ENCODE data around the gene RPL22L1. TPM values are rescaled to one million over a fixed set of nuclear protein-coding genes. Genes with fewer than 3 reads are reported as not detected.
"Not testable (repeated sequence)": the region's sequence is repeated elsewhere in the genome, so short reads cannot be mapped to it uniquely, and the experiment has no call there.

RPL22L1 gene
- total RNA-seq, 4 donors from 2014 or later: 80.5 to 129 (median 86.5) TPM

GRCh38 chr3:170889132-170889531 lies 19.1 kb upstream of the RPL22L1 start:
- TF ChIP-seq POLR2A (IDR thresholded peaks at IDR 0.05) (no peak), CTCF (IDR thresholded peaks at IDR 0.05) (no peak)
- H3K4me3 ChIP-seq (ENCODE audit: low read depth, poor library complexity, severe bottlenecking): no peak overlapping the region
- intact Hi-C loops (cut with DNase I; ENCODE audit: low total_unique reads): no loop called here
- no peak for DNase-seq (ENCODE audit: low spot score in 2 of 2)

- WGBS, 2 donors: 82 to 93% methylated on average over 20 to 22 of the region's 24 CpGs
- DNase-seq (ENCODE audit: low spot score in 2 of 2); intact Hi-C loops (cut with DNase I; ENCODE audit: low total_unique reads); H3K4me3 ChIP-seq (ENCODE audit: low read depth, poor library complexity, severe bottlenecking): not testable (repeated sequence)
Measured at GRCh38 chr3:170884109-170884930, 14.3 kb upstream of the RPL22L1 start.

DNA sequence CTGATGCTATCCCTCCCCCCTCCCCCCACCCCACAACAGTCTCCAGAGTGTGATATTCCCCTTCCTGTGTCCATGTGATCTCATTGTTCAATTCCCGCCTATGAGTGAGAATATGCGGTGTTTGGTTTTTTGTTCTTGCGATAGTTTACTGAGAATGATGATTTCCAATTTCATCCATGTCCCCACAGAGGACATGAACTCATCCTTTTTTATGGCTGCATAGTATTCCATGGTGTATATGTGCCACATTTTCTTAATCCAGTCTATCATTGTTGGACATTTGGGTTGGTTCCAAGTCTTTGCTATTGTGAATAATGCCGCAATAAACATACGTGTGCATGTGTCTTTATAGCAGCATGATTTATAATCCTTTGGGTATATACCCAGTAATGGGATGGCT lies 8.7 kb upstream of the RPL22L1 start:
- DNase-seq (ENCODE audit: low spot score in 2 of 2); intact Hi-C loops (cut with DNase I; ENCODE audit: low total_unique reads); H3K4me3 ChIP-seq (ENCODE audit: low read depth, poor library complexity, severe bottlenecking): not testable (repeated sequence)
- WGBS, 2 donors: 88% methylated on average over 3 of the region's 5 CpGs; no CpG with 5 or more reads in 1 of the 2 donors

DNA sequence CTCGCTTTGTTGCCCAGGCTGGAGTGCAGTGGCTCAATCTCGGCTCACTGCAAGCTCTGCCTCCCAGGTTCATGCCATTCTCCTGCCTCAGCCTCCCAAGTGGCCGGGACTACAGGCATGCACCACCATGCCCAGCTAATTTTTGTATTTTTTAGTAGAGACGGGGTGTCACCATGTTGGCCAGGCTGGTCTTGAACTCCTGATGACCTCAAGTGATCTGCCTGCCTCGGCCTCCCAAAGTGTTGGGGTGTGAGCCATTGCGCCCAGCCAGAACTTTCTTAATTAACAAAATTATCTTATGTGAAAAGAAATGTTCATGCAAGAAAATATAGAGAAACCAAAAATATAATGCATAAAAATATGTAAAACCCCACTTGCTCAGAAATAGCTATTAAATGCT lies 7.3 kb upstream of the RPL22L1 start:
- 92 to 93% methylated on average over 6 of the region's 6 CpGs for WGBS, 2 donors
- H3K4me3 ChIP-seq (ENCODE audit: low read depth, poor library complexity, severe bottlenecking); DNase-seq (ENCODE audit: low spot score in 2 of 2); intact Hi-C loops (cut with DNase I; ENCODE audit: low total_unique reads): not testable (repeated sequence)

DNA sequence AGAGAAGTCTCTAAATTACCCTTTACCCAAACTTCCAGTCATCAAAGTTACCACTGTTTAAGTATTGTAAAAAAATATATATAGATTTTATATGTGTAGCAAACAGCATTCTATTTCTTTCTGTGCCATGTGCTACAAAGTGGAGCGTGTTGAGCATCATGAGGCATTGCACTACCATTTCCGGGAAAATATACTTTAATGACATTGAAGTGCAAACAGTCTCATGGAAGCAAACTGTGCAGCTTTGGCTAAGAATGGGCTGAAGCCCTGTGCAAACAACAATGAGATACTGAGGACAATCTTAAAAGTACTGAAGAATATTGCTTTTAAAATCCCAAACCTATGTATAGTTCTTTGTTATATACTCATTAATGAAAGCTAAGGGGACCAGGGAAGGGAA lies 6.5 kb upstream of the RPL22L1 start:
- no peak for TF ChIP-seq POLR2A (IDR thresholded peaks at IDR 0.05)
- TF ChIP-seq CTCF (IDR thresholded peaks at IDR 0.05): no peak
- intact Hi-C loops (cut with DNase I; ENCODE audit: low total_unique reads): no loop called here
- H3K4me3 ChIP-seq (ENCODE audit: low read depth, poor library complexity, severe bottlenecking): no peak overlapping the region
- DNase-seq (ENCODE audit: low spot score in 2 of 2): no peak
- WGBS, 2 donors: 86 to 90% methylated on average over 2 of the region's 2 CpGs

DNA sequence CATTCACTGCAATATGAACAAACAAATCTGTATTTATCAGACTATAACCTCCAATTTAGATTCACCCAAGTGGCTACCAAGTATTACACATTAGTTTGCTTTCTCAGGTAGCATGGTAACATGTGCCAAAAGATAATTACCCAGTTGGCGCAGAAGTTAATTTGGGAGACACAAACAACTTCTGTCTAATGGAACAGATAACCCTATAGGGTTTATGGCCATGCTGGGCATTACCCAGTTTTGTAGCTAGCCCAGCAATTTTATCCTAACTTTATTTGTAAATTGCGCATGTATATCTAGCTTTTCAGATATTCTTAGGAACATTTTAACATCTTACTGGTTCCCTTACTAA lies 780 bp downstream of the RPL22L1 start:
- 14 to 17% methylated on average over 2 of the region's 2 CpGs for WGBS, 2 donors
- peak overlapping the region; percentile 49 for H3K4me3 ChIP-seq (ENCODE audit: low read depth, poor library complexity, severe bottlenecking)
- no peak for TF ChIP-seq CTCF (IDR thresholded peaks at IDR 0.05)
- TF ChIP-seq POLR2A (IDR thresholded peaks at IDR 0.05): no peak
- intact Hi-C loops (cut with DNase I; ENCODE audit: low total_unique reads): no loop called here
- DNase-seq (ENCODE audit: low spot score in 2 of 2): no peak

DNA sequence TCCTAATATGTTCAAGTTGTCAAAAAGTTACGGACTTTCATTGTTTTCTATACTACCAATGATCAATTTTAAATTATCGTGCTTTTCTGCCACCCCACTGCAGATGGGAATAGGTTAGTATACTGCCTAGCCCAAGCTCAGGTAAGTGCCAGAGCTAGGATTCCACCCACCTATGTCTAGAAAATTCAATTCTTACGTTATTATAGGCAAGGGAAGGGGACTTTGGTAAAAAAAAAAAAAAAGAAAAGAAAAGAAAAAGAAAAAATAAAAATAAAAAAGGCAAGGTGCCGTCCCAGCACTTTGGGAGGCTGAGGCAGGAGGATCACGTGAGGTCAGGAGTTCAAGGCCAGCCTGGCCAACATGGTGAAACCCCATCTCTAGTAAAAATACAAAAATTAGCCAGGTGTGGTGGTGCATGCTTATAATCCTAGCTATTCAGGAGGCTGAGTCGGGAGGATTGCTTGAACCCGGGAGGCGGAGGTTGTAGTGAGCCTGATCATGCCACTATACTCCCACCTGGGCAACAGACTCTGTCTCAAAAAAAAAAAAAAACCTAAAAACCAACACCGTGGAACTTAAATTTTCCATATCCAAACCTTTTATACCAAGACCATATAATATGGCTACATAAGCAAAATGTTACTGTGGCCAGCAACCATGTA lies 1.3 kb downstream of the RPL22L1 start:
- no peak for TF ChIP-seq POLR2A (IDR thresholded peaks at IDR 0.05)
- TF ChIP-seq CTCF (IDR thresholded peaks at IDR 0.05): no peak
- 78 to 85% methylated on average over 9 of the region's 9 CpGs for WGBS, 2 donors
- no peak for DNase-seq (ENCODE audit: low spot score in 2 of 2)
- H3K4me3 ChIP-seq (ENCODE audit: low read depth, poor library complexity, severe bottlenecking): no peak overlapping the region
- intact Hi-C loops (cut with DNase I; ENCODE audit: low total_unique reads): no loop called here
